Fibroblast of skin of right biceps (primary cell): ENCODE data around the gene PPP6C.
"Not testable (repeated sequence)": the region's sequence is repeated elsewhere in the genome, so short reads cannot be mapped to it uniquely, and the experiment has no call there.

Experiments used
- DNase-seq: peaks from one replicate; pipeline ENCODE4 v3.0.0-alpha.2; 2013

The PPP6C gene

DNA sequence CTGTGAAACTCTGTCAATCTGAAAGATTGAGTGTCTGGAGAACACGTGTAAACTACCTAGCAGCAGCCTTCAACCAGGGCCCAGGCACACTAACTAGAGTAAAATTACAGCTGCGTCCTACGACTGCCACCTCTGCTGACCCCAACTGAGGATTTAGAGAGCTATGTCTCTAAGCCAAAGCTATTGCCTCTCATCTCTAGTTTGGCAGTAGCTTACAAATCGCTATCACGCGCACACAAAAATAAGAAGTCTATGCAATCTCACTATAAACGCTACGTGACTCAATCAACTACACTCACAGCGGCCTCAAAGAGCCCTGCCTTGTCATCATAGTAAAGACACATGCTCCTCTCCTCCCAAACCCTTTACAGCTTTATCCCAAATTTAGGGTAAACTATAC lies 8.7 kb downstream of the PPP6C start:
- DNase-seq: no peak

GRCh38 chr9:125179776-125180175 lies 9.8 kb downstream of the PPP6C start:
- not testable (repeated sequence) for DNase-seq

DNA sequence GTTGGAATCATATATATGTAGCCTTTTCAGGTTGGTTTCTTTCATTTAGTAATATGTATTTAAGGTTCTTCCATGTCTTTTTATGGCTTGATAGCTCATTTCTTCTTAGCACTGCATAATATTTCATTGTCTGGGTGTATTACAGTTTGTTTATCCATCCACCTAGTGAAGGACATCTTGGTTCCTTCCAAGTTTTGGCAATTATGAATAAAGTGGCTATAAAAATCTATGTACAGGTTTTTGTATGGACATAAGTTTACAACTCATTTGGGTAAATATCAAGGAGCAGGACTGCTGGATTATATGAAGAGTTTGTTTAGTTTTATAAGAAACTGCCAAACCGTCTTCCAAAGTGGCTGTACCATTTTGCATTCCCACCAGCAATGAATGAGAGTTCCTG lies 11.7 kb downstream of the PPP6C start:
- no peak for DNase-seq

DNA sequence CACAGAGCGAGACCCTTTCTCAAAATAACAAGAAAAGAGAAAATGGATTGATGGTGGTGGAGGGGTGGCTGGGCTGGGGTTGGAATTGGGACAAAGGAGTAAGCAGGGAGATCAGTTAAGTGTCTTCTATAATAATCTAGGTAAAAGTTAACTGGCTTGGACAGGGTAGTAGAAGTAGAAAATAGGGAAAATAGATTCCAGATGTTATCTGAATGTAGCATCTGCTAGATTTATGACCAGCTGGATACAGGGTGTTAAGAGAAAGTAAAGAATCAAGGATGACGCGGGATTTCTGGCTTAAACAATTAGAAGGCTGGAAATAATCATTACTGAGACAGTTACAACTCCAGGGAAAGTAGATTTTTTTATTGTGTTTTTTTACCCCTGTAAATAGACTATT lies 13.0 kb downstream of the PPP6C start:
- DNase-seq: peak; percentile 36

- peak; percentile 29 for DNase-seq
These were observed 17.4 kb downstream of the PPP6C start for GRCh38 chr9:125172031-125172755.

- no peak for DNase-seq
These were observed 19.7 kb downstream of the PPP6C start for GRCh38 chr9:125169895-125170294.

GRCh38 chr9:125166762-125167161 lies 22.8 kb downstream of the PPP6C start:
- no peak for DNase-seq

GRCh38 chr9:125162891-125163290 lies 26.7 kb downstream of the PPP6C start:
- not testable (repeated sequence) for DNase-seq

DNA sequence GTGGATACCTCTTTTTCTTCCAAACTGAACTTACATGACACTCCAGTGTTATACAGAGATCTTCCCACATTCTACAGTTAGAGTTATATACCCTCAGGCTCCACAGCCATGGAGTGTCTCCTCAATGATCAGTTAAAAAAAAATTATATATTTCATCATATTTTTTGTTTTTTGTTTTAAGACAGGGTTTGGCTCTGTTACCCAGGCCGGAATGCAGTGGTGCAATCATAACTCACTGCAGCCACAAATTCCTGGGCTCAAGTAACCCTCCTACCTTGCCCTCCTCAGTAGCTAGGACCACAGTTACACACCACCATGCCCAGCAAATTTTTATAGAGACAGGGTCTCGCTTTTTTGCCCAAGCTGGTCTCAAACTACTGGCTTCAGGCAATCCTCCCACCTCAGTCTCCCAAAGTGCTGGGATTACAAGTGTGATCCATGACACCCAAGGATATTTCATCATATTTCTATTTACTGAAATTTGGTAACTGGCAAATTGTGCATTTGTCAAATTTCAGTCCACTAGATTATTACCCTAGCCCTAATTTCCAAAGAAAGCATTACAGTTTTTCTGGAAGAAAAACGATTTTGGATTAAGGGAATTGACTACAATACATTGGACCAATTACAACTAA lies 28.2 kb downstream of the PPP6C start:
- DNase-seq: peak; percentile 38

GRCh38 chr9:125160750-125161149 lies 28.9 kb downstream of the PPP6C start:
- DNase-seq: no peak

DNA sequence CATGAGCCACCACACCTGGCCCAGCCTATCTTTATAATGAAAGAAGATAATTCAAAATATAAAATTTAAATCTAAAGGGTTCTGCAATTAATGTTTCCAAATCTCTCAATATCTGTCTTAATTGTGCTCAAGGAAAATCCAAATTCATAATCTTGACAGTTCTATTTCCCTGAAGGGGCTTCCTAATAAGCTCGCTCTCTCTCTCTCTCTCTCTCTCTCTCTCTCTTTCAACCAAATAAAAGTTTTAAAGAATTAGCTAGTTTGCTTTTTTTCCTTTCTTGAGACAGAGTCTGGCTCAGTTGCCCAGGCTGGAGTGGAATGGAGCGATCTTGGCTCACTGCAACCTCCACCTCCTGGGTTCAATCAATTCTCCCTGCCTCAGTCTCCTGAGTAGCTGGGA lies 33.1 kb downstream of the PPP6C start:
- no peak for DNase-seq

GRCh38 chr9:125153712-125154367 lies 35.8 kb downstream of the PPP6C start:
- peak; percentile 11 for DNase-seq

DNA sequence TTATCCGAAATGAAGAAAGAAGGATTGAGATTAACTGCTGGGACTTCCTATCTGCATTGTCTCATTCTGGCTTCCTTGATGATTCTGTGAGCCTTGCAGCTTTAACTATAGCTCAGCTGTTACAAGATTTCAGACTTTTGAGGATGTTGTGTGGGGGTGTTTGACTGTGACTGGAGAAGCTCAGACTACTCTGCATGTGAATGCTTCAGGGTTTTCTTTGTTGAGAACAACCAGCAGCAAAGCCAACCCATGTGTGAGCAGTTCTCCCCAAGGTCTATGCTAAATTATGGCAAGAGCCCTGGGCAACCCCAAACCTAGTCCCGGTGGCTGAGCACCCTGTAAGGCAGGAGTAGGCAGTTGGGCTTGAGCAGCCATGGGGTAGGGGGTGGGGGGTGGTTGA lies 37.9 kb downstream of the PPP6C start:
- no peak for DNase-seq

- DNase-seq: no peak
These were observed 39.0 kb downstream of the PPP6C start for GRCh38 chr9:125150349-125151245.

GRCh38 chr9:125147401-125147951 lies 42.1 kb downstream of the PPP6C start:
- no peak for DNase-seq

DNA sequence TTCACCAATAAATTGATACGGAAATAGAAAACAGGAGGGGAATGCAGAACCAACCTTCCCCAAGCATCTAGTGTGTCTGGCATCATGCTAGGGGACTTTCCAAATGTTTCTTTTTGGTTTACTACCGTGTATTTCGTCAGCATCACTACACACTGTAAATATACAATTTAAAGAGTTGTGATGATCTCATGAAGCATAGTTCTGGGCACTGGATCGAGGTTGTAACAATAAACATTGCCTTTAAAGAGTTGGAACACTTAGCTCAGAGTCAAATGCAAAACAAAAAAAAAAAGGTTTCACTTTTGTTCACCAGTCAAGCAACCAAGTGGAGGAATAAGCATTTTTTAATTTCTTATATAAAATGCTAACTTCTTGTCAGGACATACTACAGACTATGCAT lies 43.4 kb downstream of the PPP6C start:
- DNase-seq: peak; percentile 10

DNA sequence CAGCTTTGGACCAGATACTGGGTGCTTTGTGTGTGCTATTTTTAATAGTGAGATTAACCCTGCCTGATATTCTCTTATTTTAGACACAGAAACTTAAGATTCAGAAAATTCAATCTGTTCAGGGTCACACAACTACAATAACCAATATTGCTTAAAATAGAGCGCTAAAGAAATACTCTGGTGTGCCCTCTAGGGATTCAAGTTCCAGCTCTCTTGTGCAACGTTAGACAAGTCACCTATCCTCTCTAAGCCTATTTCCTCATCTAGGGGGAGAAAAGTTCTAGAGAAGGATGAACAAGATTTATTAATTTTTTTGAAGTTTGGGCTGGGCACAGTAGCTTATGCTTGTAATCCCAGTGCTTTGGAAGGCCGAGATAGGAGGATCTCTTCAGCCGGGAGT lies 44.2 kb downstream of the PPP6C start:
- no peak for DNase-seq

- peak; percentile 99 for DNase-seq
These were observed 46.1 kb downstream of the PPP6C start, which contains the start of gene SCAI for GRCh38 chr9:125143377-125144090. SCAI (minus strand) TSS chr9:125143528; CDS start chr9:125143437, 91 bp downstream.

DNA sequence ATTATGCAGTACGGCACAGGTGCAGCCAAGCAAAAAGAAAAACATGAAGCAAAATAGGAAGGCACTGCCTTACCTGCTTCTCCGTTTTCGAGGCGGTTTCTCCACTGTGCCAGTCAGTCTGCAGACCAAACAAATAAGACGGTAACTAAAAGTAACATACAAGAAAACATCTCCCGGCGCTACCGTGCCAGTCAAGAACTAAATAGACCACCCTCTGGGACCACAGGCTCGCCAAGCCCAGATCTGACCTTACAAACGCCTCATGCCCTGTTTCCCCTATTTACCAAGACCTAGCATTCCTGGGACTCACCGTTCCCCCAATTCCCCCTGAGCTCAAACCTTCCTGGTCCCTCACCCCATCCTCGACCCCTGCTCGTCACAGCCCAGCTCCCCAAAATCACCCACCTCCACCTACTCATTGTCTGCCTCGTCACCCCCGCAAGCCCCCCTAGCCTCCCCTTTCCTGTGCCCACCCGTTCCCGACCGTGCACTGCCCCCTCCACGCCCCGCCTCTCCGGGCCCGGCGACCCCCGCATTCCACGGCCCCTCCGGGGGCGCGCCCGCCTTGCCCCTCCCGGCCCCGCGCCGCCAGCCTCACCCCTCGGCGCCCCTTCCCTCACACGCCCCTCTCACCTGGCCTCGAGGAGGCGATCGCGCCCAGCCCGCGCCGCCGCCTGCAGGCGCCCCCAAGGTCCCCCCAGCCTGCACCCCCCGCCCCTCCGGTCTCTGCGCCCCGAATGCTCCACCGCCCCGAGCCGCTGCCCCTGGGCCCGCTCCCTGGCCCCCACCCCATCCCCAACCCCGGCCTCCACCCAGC lies 46.8 kb downstream of the PPP6C start:
- DNase-seq: no peak

DNA sequence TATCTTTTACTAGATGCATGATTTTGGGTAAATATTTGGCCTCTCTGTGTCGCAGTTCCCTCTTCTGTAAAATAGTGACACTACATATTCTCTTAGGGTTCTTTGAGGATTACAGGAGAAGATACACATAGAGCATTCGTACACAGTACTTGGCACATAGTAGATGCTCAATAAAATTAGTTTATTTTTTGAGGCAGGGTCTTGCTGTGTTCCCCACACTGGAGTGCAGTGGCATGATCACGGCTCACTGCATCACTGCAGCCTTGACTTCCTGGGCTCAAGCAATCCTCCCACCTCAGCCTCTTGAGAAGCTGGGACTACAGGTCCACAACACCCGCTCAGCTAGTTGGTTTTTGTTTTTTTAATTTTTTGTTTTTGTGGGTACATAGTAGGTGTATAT lies 47.9 kb downstream of the PPP6C start:
- DNase-seq: no peak

DNA sequence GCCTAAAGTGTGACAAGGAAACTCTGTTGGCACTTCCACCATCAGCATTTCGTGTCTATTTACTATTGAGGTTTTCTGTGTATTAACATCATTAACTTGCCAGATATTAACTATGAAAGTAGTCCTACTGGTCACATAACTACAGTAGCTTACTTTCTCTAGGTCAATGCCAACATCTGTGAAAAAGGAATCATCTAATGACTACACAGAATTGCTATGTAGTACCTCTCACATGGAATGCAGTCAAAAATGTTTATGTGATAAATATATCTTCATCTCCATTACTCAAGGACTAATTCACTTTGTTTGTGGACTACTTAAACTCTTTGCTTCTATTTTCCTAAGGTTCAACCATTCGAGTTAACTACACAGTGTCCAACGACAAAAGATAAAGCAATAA lies 48.4 kb downstream of the PPP6C start:
- DNase-seq: peak; percentile 48
